GM23338 (cell line): ENCODE results near the gene TTC21B.

Experiments
- CTCF ChIP-seq, 2 experiments: fragments of 200-600 bp in 1 of 2; sonication (generic) in 1 of 2; conservative IDR thresholded peaks; 2 replicates each; pipeline versions ENCODE4 v1.5.1 to v1.6.1; 2016 to 2017; ENCODE audit warnings: antibody characterized with exemption in 2 of 2, low read depth in 2 of 2, mild to moderate bottlenecking in 2 of 2, moderate library complexity in 1 of 2
- EZH2 ChIP-seq: fragments of 200-600 bp; sonication (generic); IDR thresholded peaks from one replicate; pipeline ENCODE4 v1.8.0; 2017; ENCODE audit warnings: antibody characterized with exemption, mild to moderate bottlenecking, low read depth; ENCODE audit not compliant: unreplicated experiment
- POLR2AphosphoS5 ChIP-seq: IDR thresholded peaks from 2 replicates; pipeline ENCODE4 v1.6.1; 2016; ENCODE audit warnings: antibody characterized with exemption, low read depth
- REST ChIP-seq: IDR thresholded peaks from one replicate; pipeline ENCODE4 v1.6.1; 2018; ENCODE audit warnings: antibody characterized with exemption; ENCODE audit not compliant: unreplicated experiment
- TF ChIP-seq, protein P1 (sequence below): fragments of 250-450 bp; sonication (Bioruptor Pico); IDR thresholded peaks from 2 replicates; pipeline ENCODE4 v1.5.0; 2020; ENCODE audit warnings: mild to moderate bottlenecking, moderate library complexity

- TF ChIP-seq POLR2AphosphoS5 (no peak), EZH2 (no peak), CTCF (conservative IDR thresholded peaks at IDR 0.05; ENCODE audit: low read depth in 2 of 2) (peak in 1 of 2 experiments; percentile 7; a peak in 1 of 4 replicates), REST (no peak)
- TF ChIP-seq, protein P1, sequence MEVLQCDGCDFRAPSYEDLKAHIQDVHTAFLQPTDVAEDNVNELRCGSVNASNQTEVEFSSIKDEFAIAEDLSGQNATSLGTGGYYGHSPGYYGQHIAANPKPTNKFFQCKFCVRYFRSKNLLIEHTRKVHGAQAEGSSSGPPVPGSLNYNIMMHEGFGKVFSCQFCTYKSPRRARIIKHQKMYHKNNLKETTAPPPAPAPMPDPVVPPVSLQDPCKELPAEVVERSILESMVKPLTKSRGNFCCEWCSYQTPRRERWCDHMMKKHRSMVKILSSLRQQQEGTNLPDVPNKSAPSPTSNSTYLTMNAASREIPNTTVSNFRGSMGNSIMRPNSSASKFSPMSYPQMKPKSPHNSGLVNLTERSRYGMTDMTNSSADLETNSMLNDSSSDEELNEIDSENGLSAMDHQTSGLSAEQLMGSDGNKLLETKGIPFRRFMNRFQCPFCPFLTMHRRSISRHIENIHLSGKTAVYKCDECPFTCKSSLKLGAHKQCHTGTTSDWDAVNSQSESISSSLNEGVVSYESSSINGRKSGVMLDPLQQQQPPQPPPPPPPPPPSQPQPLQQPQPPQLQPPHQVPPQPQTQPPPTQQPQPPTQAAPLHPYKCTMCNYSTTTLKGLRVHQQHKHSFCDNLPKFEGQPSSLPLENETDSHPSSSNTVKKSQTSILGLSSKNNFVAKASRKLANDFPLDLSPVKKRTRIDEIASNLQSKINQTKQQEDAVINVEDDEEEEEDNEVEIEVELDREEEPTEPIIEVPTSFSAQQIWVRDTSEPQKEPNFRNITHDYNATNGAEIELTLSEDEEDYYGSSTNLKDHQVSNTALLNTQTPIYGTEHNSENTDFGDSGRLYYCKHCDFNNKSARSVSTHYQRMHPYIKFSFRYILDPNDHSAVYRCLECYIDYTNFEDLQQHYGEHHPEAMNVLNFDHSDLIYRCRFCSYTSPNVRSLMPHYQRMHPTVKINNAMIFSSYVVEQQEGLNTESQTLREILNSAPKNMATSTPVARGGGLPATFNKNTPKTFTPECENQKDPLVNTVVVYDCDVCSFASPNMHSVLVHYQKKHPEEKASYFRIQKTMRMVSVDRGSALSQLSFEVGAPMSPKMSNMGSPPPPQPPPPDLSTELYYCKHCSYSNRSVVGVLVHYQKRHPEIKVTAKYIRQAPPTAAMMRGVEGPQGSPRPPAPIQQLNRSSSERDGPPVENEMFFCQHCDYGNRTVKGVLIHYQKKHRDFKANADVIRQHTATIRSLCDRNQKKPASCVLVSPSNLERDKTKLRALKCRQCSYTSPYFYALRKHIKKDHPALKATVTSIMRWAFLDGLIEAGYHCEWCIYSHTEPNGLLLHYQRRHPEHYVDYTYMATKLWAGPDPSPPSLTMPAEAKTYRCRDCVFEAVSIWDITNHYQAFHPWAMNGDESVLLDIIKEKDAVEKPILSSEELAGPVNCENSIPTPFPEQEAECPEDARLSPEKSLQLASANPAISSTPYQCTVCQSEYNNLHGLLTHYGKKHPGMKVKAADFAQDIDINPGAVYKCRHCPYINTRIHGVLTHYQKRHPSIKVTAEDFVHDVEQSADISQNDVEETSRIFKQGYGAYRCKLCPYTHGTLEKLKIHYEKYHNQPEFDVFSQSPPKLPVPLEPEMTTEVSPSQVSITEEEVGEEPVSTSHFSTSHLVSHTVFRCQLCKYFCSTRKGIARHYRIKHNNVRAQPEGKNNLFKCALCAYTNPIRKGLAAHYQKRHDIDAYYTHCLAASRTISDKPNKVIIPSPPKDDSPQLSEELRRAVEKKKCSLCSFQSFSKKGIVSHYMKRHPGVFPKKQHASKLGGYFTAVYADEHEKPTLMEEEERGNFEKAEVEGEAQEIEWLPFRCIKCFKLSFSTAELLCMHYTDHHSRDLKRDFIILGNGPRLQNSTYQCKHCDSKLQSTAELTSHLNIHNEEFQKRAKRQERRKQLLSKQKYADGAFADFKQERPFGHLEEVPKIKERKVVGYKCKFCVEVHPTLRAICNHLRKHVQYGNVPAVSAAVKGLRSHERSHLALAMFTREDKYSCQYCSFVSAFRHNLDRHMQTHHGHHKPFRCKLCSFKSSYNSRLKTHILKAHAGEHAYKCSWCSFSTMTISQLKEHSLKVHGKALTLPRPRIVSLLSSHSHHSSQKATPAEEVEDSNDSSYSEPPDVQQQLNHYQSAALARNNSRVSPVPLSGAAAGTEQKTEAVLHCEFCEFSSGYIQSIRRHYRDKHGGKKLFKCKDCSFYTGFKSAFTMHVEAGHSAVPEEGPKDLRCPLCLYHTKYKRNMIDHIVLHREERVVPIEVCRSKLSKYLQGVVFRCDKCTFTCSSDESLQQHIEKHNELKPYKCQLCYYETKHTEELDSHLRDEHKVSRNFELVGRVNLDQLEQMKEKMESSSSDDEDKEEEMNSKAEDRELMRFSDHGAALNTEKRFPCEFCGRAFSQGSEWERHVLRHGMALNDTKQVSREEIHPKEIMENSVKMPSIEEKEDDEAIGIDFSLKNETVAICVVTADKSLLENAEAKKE, result no peak
Observed at GRCh38 chr2:165863810-165864261, 89.7 kb downstream of the TTC21B start.
